ENCODE data around the gene TPGS1. TPM values are rescaled to one million over a fixed set of nuclear protein-coding genes. Genes with fewer than 3 reads are reported as not detected.

TPGS1 gene
- total RNA-seq, 3 donors from 2014 or later, result 77.7 to 98.9 (median 77.7) TPM

DNA sequence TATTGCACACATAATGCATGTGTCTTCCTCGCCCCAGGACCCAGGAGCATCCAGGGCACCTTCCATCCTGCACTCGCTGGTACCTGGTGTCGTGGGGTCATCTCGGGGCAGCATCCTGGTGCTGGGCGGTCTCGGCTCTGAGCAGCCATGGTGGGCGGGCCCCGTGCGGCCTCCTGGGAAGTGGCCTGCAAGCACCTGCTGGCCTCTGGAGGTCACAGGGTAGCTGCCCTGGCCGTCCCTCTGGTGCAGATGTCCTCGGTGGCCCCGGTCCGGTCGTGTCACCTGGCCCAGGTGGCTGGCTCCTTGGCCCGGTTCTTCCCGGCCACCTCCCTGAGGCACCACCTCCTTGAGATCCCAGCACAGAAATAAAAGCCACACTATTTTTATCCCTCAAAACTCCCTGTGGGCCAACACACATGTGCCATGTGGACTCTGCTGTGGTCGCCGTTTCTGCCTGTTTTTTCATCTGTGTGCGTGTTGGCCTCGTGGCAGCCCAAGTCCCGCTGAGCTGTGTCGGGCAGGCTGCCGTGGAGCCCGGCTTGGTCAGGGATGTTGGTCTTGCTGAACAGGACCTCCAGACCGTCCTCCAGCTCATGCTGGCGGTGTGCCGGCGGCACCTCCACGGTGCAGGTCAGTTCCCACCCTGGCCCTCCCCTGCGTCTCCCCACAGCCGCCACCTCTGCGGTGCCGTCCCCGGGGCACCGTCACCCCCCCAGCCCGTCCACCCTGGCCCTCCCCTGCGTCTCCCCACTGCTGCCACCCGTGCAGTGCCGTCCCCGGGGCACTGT, 31.5 kb downstream of the TPGS1 start:
- Histone ChIP-seq H3K9me3 (no peaks in the 10 kb centered on the region), H3K27ac (no peak overlapping the region), H3K27me3 (no peaks in the 10 kb centered on the region), H3K4me3 (no peak overlapping the region), H3K4me1 (peaks cover 1 to 14% of the 10 kb centered on the region in 2 donors), H3K36me3 (no peaks in the 10 kb centered on the region)
- intact Hi-C loops (cut with DNase I; ENCODE audit: low total_unique reads), result no loop called here
- TF ChIP-seq POLR2A (IDR thresholded peaks at IDR 0.05), result no peak
- no peak for TF ChIP-seq POLR2AphosphoS5 (IDR thresholded peaks at IDR 0.05)
- TF ChIP-seq, protein P1, sequence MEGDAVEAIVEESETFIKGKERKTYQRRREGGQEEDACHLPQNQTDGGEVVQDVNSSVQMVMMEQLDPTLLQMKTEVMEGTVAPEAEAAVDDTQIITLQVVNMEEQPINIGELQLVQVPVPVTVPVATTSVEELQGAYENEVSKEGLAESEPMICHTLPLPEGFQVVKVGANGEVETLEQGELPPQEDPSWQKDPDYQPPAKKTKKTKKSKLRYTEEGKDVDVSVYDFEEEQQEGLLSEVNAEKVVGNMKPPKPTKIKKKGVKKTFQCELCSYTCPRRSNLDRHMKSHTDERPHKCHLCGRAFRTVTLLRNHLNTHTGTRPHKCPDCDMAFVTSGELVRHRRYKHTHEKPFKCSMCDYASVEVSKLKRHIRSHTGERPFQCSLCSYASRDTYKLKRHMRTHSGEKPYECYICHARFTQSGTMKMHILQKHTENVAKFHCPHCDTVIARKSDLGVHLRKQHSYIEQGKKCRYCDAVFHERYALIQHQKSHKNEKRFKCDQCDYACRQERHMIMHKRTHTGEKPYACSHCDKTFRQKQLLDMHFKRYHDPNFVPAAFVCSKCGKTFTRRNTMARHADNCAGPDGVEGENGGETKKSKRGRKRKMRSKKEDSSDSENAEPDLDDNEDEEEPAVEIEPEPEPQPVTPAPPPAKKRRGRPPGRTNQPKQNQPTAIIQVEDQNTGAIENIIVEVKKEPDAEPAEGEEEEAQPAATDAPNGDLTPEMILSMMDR (IDR thresholded peaks at IDR 0.05), result no peak
- no peak for DNase-seq (ENCODE audit: low spot score in 2 of 2)

DNA sequence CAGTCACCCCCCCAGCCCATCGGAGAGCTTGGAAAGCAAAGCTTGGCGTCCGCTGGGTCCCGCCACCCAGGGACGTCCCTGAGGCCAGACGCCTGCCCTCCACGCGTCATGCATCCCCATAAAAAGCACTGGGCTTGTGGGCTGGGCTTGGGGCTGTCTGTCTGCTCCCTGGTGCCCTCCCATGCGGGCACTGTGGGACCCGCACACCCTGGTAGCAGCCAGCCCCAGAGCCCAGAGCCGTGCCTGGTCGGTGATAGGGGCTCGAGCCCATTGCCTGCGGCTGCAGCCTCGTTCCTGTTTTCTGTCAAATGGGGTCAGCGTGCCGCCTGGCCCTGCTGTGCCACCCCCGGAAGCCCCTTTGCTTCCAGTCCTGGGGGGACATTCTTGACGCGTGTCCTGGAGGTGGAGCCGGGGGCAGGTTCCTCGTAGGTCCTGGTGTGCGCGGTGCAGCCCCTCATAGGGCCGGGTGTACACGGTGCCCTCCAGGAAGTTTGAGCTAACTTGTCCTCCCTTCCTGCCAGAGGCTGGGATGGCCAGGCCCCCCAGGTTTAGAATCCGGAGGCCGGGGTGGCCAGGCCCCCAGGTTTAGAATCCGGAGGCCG, 32.2 kb downstream of the TPGS1 start:
- Histone ChIP-seq H3K27ac (no peak overlapping the region), H3K4me3 (no peak overlapping the region), H3K36me3 (no peaks in the 10 kb centered on the region), H3K4me1 (peaks cover 0 to 9% of the 10 kb centered on the region in 2 donors), H3K27me3 (no peaks in the 10 kb centered on the region), H3K9me3 (no peaks in the 10 kb centered on the region)
- intact Hi-C loops (cut with DNase I; ENCODE audit: low total_unique reads), result no loop called here
- TF ChIP-seq POLR2AphosphoS5 (IDR thresholded peaks at IDR 0.05) (no peak), POLR2A (IDR thresholded peaks at IDR 0.05) (no peak)
- TF ChIP-seq, protein P1 (IDR thresholded peaks at IDR 0.05), result no peak
- no peak for DNase-seq (ENCODE audit: low spot score in 2 of 2)

DNA sequence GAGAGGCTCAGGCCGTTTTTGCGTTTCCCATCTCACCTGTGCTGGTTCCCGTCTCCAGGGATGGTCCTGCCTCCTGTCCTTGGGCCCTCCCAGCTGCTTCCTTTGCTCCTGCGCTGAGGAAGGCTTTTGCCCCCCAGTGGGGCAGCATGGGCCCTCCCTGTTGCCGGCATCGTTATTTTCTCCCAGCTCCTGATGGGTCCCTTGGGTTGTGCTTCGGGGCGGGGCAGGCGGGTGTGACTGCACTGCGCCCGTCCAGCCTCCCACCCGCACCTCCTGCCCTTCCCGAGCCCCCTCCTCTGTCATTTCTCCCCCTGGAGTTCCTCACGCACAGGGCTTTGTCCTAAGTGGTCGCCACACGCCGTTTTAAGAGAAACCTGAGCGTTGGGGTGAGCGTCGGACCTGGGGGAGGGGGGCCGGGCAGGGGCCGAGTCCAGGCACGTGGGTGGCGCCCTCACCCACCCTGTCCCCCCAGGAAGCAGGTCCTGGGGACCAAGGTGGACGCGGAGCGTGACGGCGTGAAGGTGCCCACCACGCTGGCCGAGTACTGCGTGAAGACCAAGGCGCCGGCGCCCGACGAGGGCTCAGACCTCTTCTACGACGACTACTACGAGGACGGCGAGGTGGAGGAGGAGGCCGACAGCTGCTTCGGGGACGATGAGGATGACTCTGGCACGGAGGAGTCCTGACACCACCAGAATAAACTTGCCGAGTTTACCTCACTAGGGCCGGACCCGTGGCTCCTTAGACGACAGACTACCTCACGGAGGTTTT, 33.8 kb downstream of the TPGS1 start:
- no peaks in the 10 kb centered on the region for H3K27me3 ChIP-seq
- intact Hi-C loops (cut with DNase I; ENCODE audit: low total_unique reads), result no loop called here
- no peak overlapping the region for H3K27ac ChIP-seq
- H3K9me3 ChIP-seq, result no peaks in the 10 kb centered on the region
- no peak for DNase-seq (ENCODE audit: low spot score in 2 of 2)
- no peaks in the 10 kb centered on the region for H3K36me3 ChIP-seq
- H3K4me1 ChIP-seq, result no peaks in the 10 kb centered on the region
- no peak for TF ChIP-seq POLR2A (IDR thresholded peaks at IDR 0.05)
- TF ChIP-seq, protein P1 (IDR thresholded peaks at IDR 0.05), result no peak
- no peak for TF ChIP-seq POLR2AphosphoS5 (IDR thresholded peaks at IDR 0.05)
- no peak overlapping the region for H3K4me3 ChIP-seq

DNA sequence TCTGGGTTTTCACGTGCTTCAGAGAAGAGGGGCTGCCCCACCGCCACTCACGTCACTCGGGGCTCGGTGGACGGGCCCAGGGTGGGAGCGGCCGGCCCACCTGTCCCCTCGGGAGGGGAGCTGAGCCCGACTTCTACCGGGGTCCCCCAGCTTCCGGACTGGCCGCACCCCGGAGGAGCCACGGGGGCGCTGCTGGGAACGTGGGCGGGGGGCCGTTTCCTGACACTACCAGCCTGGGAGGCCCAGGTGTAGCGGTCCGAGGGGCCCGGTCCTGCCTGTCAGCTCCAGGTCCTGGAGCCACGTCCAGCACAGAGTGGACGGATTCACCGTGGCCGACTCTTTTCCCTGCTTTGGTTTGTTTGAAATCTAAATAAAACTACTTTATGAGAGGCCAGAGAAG, 34.4 kb downstream of the TPGS1 start:
- TF ChIP-seq POLR2A (IDR thresholded peaks at IDR 0.05), result no peak
- TF ChIP-seq POLR2AphosphoS5 (IDR thresholded peaks at IDR 0.05), result no peak
- TF ChIP-seq, protein P1 (IDR thresholded peaks at IDR 0.05), result no peak
- no peaks in the 10 kb centered on the region for H3K36me3 ChIP-seq
- intact Hi-C loops (cut with DNase I; ENCODE audit: low total_unique reads), result no loop called here
- DNase-seq (ENCODE audit: low spot score in 2 of 2), result no peak
- no peaks in the 10 kb centered on the region for H3K4me1 ChIP-seq
- no peak overlapping the region for H3K4me3 ChIP-seq
- H3K27ac ChIP-seq, result no peak overlapping the region
- no peaks in the 10 kb centered on the region for H3K27me3 ChIP-seq
- H3K9me3 ChIP-seq, result no peaks in the 10 kb centered on the region

Measured in breast epithelium (tissue), 4 donors.